HG03095 (cell line): ENCODE data around the gene LTA.

Source experiments
- ATAC-seq: cut with Tn5 transposase; IDR thresholded peaks from one replicate; pipeline ENCODE4 v1.9.1; 2021; ENCODE audit warnings: moderate library complexity; ENCODE audit not compliant: unreplicated experiment

LTA gene

DNA sequence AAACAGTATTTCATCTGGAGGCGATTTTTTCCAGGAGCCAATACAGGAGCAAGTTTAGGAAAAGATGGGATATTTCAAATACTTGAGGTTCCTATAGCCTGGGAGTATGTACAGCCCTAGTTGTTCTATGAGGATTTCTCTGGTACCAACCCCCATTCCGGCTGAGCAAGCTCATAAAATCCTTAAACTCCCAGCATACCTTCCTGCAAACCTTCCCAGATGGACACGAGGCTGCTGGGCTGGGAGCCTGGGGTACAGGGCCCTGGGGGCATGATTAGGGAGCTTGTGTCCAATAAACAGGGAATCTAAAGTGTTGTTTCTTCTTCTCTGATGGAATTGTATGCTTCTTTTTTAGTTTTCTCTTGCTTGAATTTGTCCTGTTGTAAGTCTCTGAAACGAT, 49.9 kb downstream of the LTA start:
- ATAC-seq = no peak

DNA sequence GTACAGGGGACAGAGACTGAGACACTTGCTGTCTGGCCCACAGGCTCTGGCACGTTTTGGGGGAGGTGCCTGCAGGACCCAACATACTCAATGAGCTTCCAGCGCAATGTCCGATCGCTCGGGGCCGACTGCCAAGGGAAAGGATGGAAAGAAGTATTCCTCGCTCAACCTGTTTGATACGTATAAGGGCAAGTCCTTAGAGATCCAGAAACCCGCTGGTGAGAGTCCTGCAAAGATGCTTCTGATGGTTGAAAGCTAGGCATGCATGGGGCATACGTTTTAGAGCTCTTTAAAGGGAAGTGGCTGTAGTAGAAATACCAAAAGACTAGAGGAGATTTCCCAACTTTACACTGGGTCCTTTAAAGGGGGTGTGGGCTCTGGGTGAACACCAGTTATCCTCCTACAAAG, 50.6 kb downstream of the LTA start:
- no peak for ATAC-seq
